Trophoblast cell (in vitro differentiated cells and primary cell): Measurements from ENCODE around the gene SPPL3.
"Not testable (repeated sequence)": the region's sequence is repeated elsewhere in the genome, so short reads cannot be mapped to it uniquely, and the experiment has no call there.

ENCODE experiments used
- DNase-seq, 2 donors: peaks; one replicate each; pipeline ENCODE4 v3.0.0-alpha.2; 2016
- H2AFZ ChIP-seq: 2 replicates; pipeline ENCODE4 v1.6.1; 2013; ENCODE audit warnings: low read length, moderate library complexity, mild to moderate bottlenecking; ENCODE audit not compliant: insufficient read depth, poor library complexity
- H2AK5ac ChIP-seq: 2 replicates; pipeline ENCODE4 v1.6.1; 2013; ENCODE audit warnings: mild to moderate bottlenecking, low read length
- H2BK120ac ChIP-seq: 2 replicates; pipeline ENCODE4 v1.6.1; 2013; ENCODE audit warnings: low read length, mild to moderate bottlenecking, moderate library complexity; ENCODE audit not compliant: insufficient read depth, poor library complexity
- H2BK12ac ChIP-seq: 2 replicates; pipeline ENCODE4 v1.6.1; 2013; ENCODE audit warnings: mild to moderate bottlenecking, low read length, moderate library complexity
- H2BK5ac ChIP-seq: 2 replicates; pipeline ENCODE4 v1.6.1; 2013; ENCODE audit warnings: low read length, low read depth, moderate library complexity, mild to moderate bottlenecking; ENCODE audit not compliant: poor library complexity
- H3K14ac ChIP-seq: 2 replicates; pipeline ENCODE4 v1.6.1; 2013; ENCODE audit warnings: mild to moderate bottlenecking, low read length
- H3K18ac ChIP-seq: 2 replicates; pipeline ENCODE4 v1.6.1; 2013; ENCODE audit warnings: mild to moderate bottlenecking, low read length
- H3K23ac ChIP-seq: 2 replicates; pipeline ENCODE4 v1.6.1; 2013; ENCODE audit warnings: low read length
- H3K27ac ChIP-seq: 2 replicates; pipeline ENCODE4 v1.5.1; 2013; ENCODE audit warnings: low read depth, mild to moderate bottlenecking, inconsistent platforms, low read length, moderate library complexity
- H3K27me3 ChIP-seq: 2 replicates; pipeline ENCODE4 v1.6.1; 2013; ENCODE audit warnings: inconsistent platforms, mild to moderate bottlenecking, low read length, moderate library complexity; ENCODE audit not compliant: insufficient read depth
- H3K36me3 ChIP-seq, 2 experiments: 1 replicate in 1 of 2; 2 replicates in 1 of 2; pipeline ENCODE4 v1.6.1; 2013; ENCODE audit warnings: low read length in 2 of 2, mild to moderate bottlenecking in 2 of 2, moderate library complexity in 1 of 2; ENCODE audit not compliant: insufficient read depth in 2 of 2, control insufficient read depth in 1 of 2
- H3K4ac ChIP-seq: 2 replicates; pipeline ENCODE4 v1.6.1; 2013; ENCODE audit warnings: low read depth, mild to moderate bottlenecking, low read length, moderate library complexity
- H3K4me1 ChIP-seq, 2 experiments: 1 replicate in 1 of 2; 2 replicates in 1 of 2; pipeline ENCODE4 v1.6.1; 2013; ENCODE audit warnings: low read length in 2 of 2, mild to moderate bottlenecking in 2 of 2, moderate library complexity in 1 of 2; ENCODE audit not compliant: insufficient read depth in 2 of 2, control insufficient read depth in 1 of 2
- H3K4me2 ChIP-seq: 2 replicates; pipeline ENCODE4 v1.6.1; 2013; ENCODE audit warnings: inconsistent platforms, mild to moderate bottlenecking, low read length, moderate library complexity
- H3K4me3 ChIP-seq: 2 replicates; pipeline ENCODE4 v1.5.1; 2013; ENCODE audit warnings: mild to moderate bottlenecking, low read depth, low read length, inconsistent platforms
- H3K79me1 ChIP-seq: one replicate; pipeline ENCODE4 v1.6.1; 2013; ENCODE audit warnings: low read length
- H3K79me2 ChIP-seq: 2 replicates; pipeline ENCODE4 v1.6.1; 2013; ENCODE audit warnings: low read length, mild to moderate bottlenecking; ENCODE audit not compliant: control insufficient read depth, insufficient read depth, poor library complexity
- H3K9ac ChIP-seq: 2 replicates; pipeline ENCODE4 v1.6.1; 2013; ENCODE audit warnings: mild to moderate bottlenecking, low read length
- H3K9me3 ChIP-seq: 2 replicates; pipeline ENCODE4 v1.6.1; 2013; ENCODE audit warnings: low read depth, mild to moderate bottlenecking, control low read depth, inconsistent platforms, low read length; ENCODE audit not compliant: insufficient read depth
- H4K12ac ChIP-seq: 2 replicates; pipeline ENCODE4 v1.6.1; 2013; ENCODE audit warnings: low read depth, mild to moderate bottlenecking, low read length, moderate library complexity
- H4K8ac ChIP-seq: 2 replicates; pipeline ENCODE4 v1.6.1; 2013; ENCODE audit warnings: low read depth, mild to moderate bottlenecking, low read length, moderate library complexity
- H4K91ac ChIP-seq: one replicate; pipeline ENCODE4 v1.6.1; 2013; ENCODE audit warnings: low read depth, mild to moderate bottlenecking, low read length, moderate library complexity
- WGBS: extraction: QIAGEN DNeasy Blood & Tissue Kit; methylation state at CpG from one replicate; pipeline ENCODE4 v1.1.7; 2013; ENCODE audit warnings: missing lambda C conversion rate; ENCODE audit not compliant: insufficient read length, insufficient coverage; ENCODE audit errors: extremely low coverage; 5-methylcytosine and 5-hydroxymethylcytosine counted together

SPPL3 gene

DNA sequence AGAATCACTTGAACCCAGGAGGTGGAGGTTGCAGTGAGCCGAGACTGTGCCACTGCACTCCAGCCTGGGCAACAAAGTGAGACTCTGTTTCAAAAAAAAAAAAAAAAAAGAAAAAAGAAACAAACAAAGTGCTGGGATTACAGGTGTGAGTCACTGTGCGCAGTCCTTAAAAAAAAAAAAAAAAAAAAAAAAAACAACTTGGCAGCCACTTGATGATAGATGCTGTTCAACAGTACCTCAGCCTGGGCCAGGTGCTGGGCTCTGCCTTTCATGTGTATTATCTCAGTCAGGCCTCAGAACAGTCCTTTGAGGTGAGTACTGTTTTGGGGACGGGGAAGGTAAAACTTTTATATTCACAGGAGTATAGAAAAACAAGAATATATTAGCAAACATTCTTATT, 169.0 kb downstream of the SPPL3 start:
- no peak overlapping the region for H4K12ac ChIP-seq
- H3K79me1 ChIP-seq = no peaks in the 10 kb centered on the region
- no peak overlapping the region for H2AFZ ChIP-seq
- H3K79me2 ChIP-seq = no peaks in the 10 kb centered on the region
- H2BK12ac ChIP-seq = no peak overlapping the region
- H3K4me1 ChIP-seq = no peaks in the 10 kb centered on the region
- H3K36me3 ChIP-seq = peaks cover 2 to 6% of the 10 kb centered on the region in 2 experiments
- H3K4me3 ChIP-seq = no peak overlapping the region
- H4K91ac ChIP-seq = no peak overlapping the region
- no CpG with 5 or more reads among the region's 3 CpGs for WGBS
- H2AK5ac ChIP-seq = no peak overlapping the region
- no peak overlapping the region for H3K18ac ChIP-seq
- no peak overlapping the region for H3K14ac ChIP-seq
- no peak overlapping the region for H4K8ac ChIP-seq
- H3K27ac ChIP-seq = no peak overlapping the region
- H3K9me3 ChIP-seq = no peaks in the 10 kb centered on the region
- no peak overlapping the region for H3K23ac ChIP-seq
- no peak for DNase-seq
- H2BK120ac ChIP-seq = no peak overlapping the region
- H2BK5ac ChIP-seq = no peak overlapping the region
- H3K4ac ChIP-seq = no peak overlapping the region
- H3K9ac ChIP-seq = no peak overlapping the region
- no peak overlapping the region for H3K4me2 ChIP-seq
- H3K27me3 ChIP-seq = no peaks in the 10 kb centered on the region

DNA sequence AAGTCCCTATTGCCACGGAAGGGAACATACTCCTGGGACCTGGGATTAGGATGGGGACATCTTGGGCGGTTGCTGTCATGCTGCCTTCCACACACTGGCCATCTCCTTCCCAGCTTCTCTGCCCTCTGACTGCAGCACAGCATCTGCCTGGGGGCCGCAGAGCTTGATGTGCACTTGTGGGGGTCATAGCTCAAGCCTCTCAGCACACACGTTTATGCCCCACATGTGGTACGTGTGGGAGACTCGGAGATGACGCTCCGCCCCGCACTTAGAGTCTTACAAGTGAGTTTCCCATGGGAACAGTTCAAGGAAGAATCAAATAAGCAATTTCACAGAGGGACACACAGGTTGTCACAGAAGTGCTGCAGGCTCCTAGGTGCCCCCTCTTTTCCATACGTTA, 169.9 kb downstream of the SPPL3 start:
- Histone ChIP-seq H2AK5ac (no peak overlapping the region), H3K4me2 (no peak overlapping the region), H2BK12ac (no peak overlapping the region), H2AFZ (no peak overlapping the region), H3K27me3 (no peaks in the 10 kb centered on the region), H3K18ac (no peak overlapping the region), H2BK5ac (no peak overlapping the region), H3K79me1 (no peaks in the 10 kb centered on the region), H3K4me1 (no peaks in the 10 kb centered on the region), H3K9ac (no peak overlapping the region), H4K91ac (no peak overlapping the region), H3K14ac (no peak overlapping the region), H3K27ac (no peak overlapping the region), H4K8ac (no peak overlapping the region), H3K23ac (no peak overlapping the region), H2BK120ac (no peak overlapping the region), H3K36me3 (peaks cover 4 to 5% of the 10 kb centered on the region in 2 experiments), H3K79me2 (no peaks in the 10 kb centered on the region), H3K9me3 (no peaks in the 10 kb centered on the region), H3K4me3 (no peak overlapping the region), H3K4ac (no peak overlapping the region), H4K12ac (no peak overlapping the region)
- DNase-seq = no peak
- no CpG with 5 or more reads among the region's 10 CpGs for WGBS

DNA sequence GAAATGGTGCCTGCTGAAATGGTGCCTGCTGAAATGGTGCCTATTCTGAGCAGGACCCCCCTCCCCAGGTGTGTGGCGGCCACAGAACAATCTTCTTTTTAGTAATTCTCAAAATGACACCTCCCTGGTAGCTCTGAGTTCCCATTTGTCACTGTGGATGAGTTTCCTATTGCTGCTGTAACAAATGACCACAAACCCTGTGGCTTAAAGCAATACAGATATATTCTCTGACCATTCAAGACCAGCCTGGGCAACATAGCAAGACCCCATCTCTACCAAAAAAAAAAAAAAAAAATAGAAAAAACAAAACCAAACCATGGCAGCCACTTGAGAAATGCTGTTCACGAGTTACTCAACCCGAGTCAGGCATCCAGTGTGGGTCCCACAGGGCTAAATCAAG, 170.6 kb downstream of the SPPL3 start:
- H2AFZ ChIP-seq = no peak overlapping the region
- no peak overlapping the region for H3K9ac ChIP-seq
- H3K4me3 ChIP-seq = no peak overlapping the region
- no peak overlapping the region for H4K91ac ChIP-seq
- H2BK120ac ChIP-seq = no peak overlapping the region
- no peaks in the 10 kb centered on the region for H3K9me3 ChIP-seq
- WGBS = no CpG with 5 or more reads among the region's 3 CpGs
- no peak overlapping the region for H3K14ac ChIP-seq
- no peak overlapping the region for H3K18ac ChIP-seq
- no peak overlapping the region for H2BK5ac ChIP-seq
- H3K79me1 ChIP-seq = no peaks in the 10 kb centered on the region
- no peak overlapping the region for H4K8ac ChIP-seq
- no peak overlapping the region for H3K27ac ChIP-seq
- no peaks in the 10 kb centered on the region for H3K27me3 ChIP-seq
- peaks cover 0 to 4% of the 10 kb centered on the region in 2 experiments for H3K36me3 ChIP-seq
- H3K4me1 ChIP-seq = no peaks in the 10 kb centered on the region
- H3K4me2 ChIP-seq = no peak overlapping the region
- no peak overlapping the region for H3K23ac ChIP-seq
- DNase-seq = no peak
- H3K4ac ChIP-seq = no peak overlapping the region
- H2AK5ac ChIP-seq = no peak overlapping the region
- H4K12ac ChIP-seq = no peak overlapping the region
- no peak overlapping the region for H2BK12ac ChIP-seq
- H3K79me2 ChIP-seq = no peaks in the 10 kb centered on the region

DNA sequence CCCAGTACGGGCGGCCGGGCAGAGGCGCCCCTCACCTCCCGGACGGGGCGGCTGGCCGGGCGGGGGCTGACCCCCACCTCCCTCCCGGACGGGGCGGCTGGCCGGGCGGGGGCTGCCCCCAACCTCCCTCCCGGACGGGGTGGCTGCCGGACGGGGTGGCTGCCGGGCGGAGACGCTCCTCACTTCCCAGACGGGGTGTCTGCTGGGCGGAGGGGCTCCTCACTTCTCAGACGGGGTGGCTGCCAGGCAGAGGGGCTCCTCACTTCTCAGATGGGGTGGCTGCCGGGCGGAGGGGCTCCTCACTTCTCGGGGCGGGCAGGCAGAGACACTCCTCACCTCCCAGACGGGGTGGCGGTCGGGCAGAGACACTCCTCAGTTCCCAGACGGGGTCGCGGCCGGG, 172.0 kb downstream of the SPPL3 start:
- not testable (repeated sequence) for H4K8ac ChIP-seq, H2BK120ac ChIP-seq, H4K12ac ChIP-seq, H2AFZ ChIP-seq, H3K4ac ChIP-seq, H3K4me1 ChIP-seq, H3K18ac ChIP-seq, H3K4me2 ChIP-seq, H3K36me3 ChIP-seq, H2AK5ac ChIP-seq, H3K27ac ChIP-seq, H3K9ac ChIP-seq, H3K27me3 ChIP-seq, H3K9me3 ChIP-seq, H3K23ac ChIP-seq, H2BK12ac ChIP-seq, H4K91ac ChIP-seq, H3K4me3 ChIP-seq, DNase-seq, H2BK5ac ChIP-seq, H3K79me1 ChIP-seq, H3K14ac ChIP-seq, H3K79me2 ChIP-seq
- WGBS = no CpG with 5 or more reads among the region's 35 CpGs
